Measurements from ENCODE around the gene FLNB.

DNA sequence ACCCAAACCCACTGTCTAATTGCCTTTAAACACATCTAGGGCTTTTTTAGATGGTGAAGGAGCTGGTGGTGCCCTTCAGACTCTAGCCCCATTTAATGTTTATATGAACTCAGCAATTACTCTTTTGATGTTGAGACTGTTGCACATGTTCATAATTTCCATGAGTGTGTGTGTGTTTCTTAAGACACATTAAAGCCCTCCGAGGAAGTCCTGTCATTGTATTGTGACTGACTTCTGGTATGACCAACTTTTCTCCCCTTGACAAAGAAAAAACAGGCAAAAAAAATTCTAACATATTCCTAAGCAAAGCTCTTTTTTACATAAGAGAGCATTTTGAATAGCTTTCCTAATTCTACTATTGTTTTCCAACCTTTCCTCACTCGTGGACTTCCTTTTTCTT is 91.6 kb downstream of the FLNB start:
- TF ChIP-seq, protein P1, sequence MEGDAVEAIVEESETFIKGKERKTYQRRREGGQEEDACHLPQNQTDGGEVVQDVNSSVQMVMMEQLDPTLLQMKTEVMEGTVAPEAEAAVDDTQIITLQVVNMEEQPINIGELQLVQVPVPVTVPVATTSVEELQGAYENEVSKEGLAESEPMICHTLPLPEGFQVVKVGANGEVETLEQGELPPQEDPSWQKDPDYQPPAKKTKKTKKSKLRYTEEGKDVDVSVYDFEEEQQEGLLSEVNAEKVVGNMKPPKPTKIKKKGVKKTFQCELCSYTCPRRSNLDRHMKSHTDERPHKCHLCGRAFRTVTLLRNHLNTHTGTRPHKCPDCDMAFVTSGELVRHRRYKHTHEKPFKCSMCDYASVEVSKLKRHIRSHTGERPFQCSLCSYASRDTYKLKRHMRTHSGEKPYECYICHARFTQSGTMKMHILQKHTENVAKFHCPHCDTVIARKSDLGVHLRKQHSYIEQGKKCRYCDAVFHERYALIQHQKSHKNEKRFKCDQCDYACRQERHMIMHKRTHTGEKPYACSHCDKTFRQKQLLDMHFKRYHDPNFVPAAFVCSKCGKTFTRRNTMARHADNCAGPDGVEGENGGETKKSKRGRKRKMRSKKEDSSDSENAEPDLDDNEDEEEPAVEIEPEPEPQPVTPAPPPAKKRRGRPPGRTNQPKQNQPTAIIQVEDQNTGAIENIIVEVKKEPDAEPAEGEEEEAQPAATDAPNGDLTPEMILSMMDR (IDR thresholded peaks at IDR 0.05; ENCODE audit: low read length), result no peak
- TF ChIP-seq EZH2 (IDR thresholded peaks at IDR 0.05; ENCODE audit: borderline replicate concordance, low read length), result no peak
